ENCODE measurements around the gene SVBP. TPM values are rescaled to one million over a fixed set of nuclear protein-coding genes. Genes with fewer than 3 reads are reported as not detected.
A peak's percentile ranks its signal among the peaks of the same experiment; 100 is the strongest.
"Not testable (repeated sequence)": the region's sequence is repeated elsewhere in the genome, so short reads cannot be mapped to it uniquely, and the experiment has no call there.

SVBP gene
- total RNA-seq, 1 donor from 2014 or later = 7.3 TPM

DNA sequence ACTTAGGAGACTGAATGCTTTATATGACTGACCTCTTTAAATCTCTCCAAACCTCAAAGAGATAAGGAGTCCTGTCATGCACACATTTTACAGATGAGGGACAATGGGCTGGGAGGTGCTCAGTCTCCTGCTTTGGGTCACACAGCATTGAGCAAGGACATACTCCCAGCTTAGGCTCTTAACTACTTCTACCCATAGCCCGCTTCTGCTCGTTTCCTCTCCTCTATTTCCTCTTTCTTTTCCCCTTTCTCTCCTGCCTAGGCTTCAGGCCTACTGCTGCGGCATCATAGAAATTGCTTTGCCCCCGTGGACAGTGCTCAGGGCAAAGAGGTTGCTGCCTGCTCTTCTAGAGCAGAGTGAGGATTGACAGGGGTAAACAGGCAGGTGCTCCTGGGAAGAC is 16.8 kb upstream of the SVBP start:
- Mint-ChIP-seq H3K27ac (no peak overlapping the region), H3K4me3 (no peak overlapping the region), H3K27me3 (no peaks in the 10 kb centered on the region), H3K36me3 (ENCODE audit: low read depth) (no peaks in the 10 kb centered on the region), H3K4me1 (no peaks in the 10 kb centered on the region), H3K9me3 (no peaks in the 10 kb centered on the region)
- intact Hi-C loops (cut with micrococcal nuclease) = no loop called here
- no peak for DNase-seq

DNA sequence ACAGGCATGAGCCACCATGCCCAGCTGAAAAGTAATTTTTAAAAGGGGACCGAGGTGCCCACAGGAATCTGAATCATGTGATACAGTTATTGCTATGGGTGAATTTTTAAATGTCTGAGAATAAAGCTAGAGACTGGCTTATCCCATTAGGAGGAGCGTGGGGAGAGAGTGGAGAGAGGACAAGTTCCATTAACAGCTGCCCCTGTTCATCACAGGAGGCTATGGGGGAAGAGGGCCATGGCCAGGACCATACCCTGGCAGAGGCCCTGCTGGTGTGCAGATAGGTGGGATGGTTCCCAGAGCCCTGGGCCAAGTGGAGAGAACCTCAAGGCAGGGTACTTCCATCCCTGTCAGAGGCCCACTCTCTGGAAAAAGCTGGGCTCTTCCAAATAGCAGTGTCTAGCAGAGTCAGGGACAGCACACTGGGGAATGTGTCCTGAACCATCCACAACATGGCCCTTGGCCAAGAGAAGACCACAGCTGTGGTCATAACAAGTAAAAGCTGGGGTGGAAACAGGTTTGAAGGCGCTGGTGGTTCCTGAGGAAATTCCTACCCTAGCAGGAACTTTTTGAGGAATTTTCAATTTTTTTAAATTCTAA is 15.5 kb upstream of the SVBP start:
- Mint-ChIP-seq H3K36me3 (ENCODE audit: low read depth) (no peaks in the 10 kb centered on the region), H3K27me3 (no peaks in the 10 kb centered on the region), H3K9me3 (no peaks in the 10 kb centered on the region), H3K27ac (no peak overlapping the region), H3K4me3 (no peak overlapping the region), H3K4me1 (no peaks in the 10 kb centered on the region)
- DNase-seq = no peak
- intact Hi-C loops (cut with micrococcal nuclease) = no loop called here

DNA sequence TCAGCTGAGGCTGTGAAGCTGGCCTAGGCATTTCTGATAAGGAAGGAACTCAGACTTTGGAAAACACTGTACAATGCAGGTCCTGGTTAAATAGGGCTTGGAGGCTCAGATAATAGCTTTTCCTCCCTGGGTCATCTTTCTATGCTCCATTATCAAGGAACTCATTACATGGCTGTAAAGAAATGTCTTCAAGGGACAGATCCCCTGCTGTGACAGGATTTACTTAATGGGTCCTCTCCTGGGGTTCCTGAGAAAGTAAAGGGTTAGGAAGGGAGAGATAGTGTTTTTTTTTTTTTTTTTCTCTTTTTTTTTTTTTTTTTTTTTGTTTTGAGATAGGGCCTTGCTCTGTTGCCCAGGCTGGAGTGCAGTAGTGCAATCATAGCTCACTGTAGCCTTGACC is 14.1 kb upstream of the SVBP start:
- Mint-ChIP-seq H3K4me3 (no peak overlapping the region), H3K4me1 (no peaks in the 10 kb centered on the region), H3K36me3 (ENCODE audit: low read depth) (no peaks in the 10 kb centered on the region), H3K27me3 (no peaks in the 10 kb centered on the region), H3K9me3 (no peaks in the 10 kb centered on the region), H3K27ac (no peak overlapping the region)
- DNase-seq = no peak
- intact Hi-C loops (cut with micrococcal nuclease) = no loop called here

DNA sequence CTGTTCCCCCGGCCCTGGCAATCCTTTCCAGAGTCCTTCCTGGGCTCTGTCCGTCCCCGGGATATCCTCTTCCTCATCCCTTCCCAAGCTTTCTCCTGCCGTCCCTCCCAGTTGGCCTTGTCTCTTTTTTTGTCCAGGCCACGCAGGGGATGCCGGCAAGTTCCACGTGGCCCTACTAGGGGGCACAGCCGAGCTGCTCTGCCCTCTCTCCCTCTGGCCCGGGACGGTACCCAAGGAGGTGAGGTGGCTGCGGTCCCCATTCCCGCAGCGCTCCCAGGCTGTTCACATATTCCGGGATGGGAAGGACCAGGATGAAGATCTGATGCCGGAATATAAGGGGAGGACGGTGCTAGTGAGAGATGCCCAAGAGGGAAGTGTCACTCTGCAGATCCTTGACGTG is 13.4 kb upstream of the SVBP start:
- Mint-ChIP-seq H3K27me3 (no peaks in the 10 kb centered on the region), H3K4me1 (no peaks in the 10 kb centered on the region), H3K36me3 (ENCODE audit: low read depth) (no peaks in the 10 kb centered on the region), H3K9me3 (no peaks in the 10 kb centered on the region), H3K4me3 (no peak overlapping the region), H3K27ac (no peak overlapping the region)
- no peak for DNase-seq
- intact Hi-C loops (cut with micrococcal nuclease) = no loop called here

DNA sequence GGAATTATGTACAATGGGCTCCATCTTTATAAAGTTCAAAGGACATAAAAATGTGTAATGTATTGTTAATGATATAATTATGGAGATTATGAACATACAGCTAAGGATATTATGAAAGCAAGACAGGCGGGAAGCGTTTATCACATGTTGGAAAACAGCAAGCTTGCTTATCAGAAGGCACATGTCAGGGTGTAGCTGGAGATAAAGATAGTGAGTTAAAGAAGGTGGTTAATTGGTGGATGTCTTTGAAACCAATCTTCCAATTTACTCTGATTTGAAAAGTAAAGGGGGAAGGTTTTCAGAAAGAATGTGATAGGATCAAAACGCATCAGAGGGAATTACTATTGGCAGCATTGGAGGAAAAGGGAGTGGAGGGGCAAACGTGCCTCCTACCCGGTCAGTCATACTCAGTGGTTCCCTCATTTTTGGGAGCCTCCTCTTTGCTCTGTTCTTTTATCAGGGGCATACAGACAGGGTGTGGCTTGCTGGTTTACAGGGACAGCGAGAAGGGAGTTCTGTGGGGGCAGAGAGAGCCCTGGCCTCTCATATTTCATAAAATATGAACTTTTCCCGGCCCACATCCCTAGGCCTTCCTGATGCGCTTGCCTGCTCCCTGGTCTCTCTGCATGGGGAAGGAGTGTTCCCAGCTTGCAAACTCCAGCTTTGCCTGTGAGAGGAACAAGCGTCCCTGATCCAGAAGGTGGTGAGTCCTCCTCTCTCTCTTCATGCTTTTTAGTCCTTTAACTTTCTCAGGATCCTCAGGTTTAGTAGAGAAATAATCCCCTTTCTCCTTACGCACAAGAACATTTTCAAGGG is 8.0 kb upstream of the SVBP start:
- Mint-ChIP-seq H3K4me1 (peaks cover 7% of the 10 kb centered on the region), H3K27ac (no peak overlapping the region), H3K4me3 (no peak overlapping the region), H3K27me3 (no peaks in the 10 kb centered on the region), H3K36me3 (ENCODE audit: low read depth) (peaks cover 2% of the 10 kb centered on the region), H3K9me3 (no peaks in the 10 kb centered on the region)
- intact Hi-C loops (cut with micrococcal nuclease) = no loop called here
- DNase-seq = no peak

DNA sequence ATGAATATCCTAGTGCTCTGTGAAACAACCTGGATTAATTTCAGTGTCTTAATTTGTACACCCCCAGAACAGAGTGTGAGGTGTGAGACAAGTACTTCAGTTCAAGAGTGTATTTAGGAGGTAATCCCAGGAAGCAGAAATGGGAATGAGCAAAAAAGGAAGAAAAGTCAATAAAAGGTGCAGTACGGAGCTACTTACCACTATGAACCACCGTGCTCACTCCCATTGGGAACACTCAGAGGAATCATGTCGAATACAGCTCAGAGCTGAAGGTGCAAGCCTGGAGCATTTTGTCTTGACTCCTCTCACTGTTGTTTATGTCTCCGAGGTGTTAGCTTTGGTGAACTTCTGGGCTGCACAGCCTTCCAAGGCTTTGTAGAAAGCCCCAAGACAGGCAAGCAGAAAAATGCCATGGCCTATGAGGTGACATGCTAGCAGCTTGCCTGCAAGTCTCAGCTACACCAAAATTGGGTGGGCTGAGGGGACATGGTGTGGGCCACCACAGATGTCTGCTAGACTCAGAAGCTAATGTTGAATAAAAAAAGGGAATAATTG is 7.4 kb upstream of the SVBP start:
- intact Hi-C loops (cut with micrococcal nuclease) = no loop called here
- Mint-ChIP-seq H3K27ac (no peak overlapping the region), H3K4me1 (peaks cover 7% of the 10 kb centered on the region), H3K36me3 (ENCODE audit: low read depth) (peaks cover 2% of the 10 kb centered on the region), H3K9me3 (no peaks in the 10 kb centered on the region), H3K4me3 (no peak overlapping the region), H3K27me3 (no peaks in the 10 kb centered on the region)
- no peak for DNase-seq

DNA sequence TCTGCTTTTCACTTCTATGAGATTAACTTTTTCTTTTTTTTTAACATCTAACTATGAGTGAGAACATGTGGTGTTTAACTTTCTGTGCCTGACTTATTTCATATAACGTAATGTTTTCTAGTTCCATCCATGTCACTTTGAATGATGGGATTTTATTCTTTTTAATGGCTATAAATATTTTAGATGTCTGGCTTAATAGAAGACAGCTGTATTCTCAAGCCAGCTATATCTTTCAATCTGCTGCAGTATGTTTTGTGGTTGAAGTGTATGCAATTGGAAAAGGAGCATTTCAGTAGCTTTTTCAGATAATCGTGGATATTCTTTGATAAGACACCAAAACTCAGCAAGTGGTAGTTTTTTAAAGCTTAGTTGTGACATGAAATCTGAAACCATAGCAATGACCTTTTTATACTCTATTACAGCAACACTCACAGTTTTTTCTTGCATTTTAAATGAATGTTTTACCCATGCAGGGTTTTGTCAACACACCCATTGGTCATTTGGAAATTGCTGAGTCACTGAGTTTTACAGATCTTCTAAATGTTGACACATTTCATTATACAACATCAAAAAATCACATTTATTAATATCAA is 5.7 kb upstream of the SVBP start:
- H3K9me3 Mint-ChIP-seq = no peaks in the 10 kb centered on the region

DNA sequence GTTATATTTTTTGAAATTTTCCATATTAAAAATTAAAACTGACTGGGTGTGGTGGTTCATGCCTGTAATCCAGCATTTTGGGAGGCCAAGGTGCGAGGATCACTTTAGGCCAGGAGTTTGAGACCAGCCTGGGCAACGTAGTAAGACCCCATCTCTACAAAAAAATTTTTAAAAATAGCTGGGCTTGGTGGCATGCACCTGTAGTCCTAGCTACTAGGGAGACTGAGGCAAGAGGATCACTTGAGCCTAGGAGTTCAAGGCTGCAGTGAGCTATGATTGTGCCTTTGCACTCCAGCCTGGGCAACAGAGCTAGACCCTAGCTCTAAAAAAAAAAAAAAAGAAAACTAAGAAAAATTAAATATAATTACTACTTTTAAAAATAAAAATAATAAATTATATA is 4.5 kb upstream of the SVBP start:
- Mint-ChIP-seq H3K36me3 (ENCODE audit: low read depth) (peaks cover 2% of the 10 kb centered on the region), H3K4me3 (no peak overlapping the region), H3K9me3 (no peaks in the 10 kb centered on the region), H3K27me3 (no peaks in the 10 kb centered on the region), H3K4me1 (peaks cover 15% of the 10 kb centered on the region), H3K27ac (no peak overlapping the region)
- DNase-seq = no peak
- intact Hi-C loops (cut with micrococcal nuclease) = no loop called here

More for the DNA sequence above, 5.7 kb upstream of the SVBP start:
- H3K4me3 Mint-ChIP-seq = no peak overlapping the region
- DNase-seq = no peak
- H3K27me3 Mint-ChIP-seq = no peaks in the 10 kb centered on the region
- peaks cover 2% of the 10 kb centered on the region for H3K36me3 Mint-ChIP-seq (ENCODE audit: low read depth)
- H3K4me1 Mint-ChIP-seq = peaks cover 10% of the 10 kb centered on the region
- intact Hi-C loops (cut with micrococcal nuclease) = no loop called here
- no peak overlapping the region for H3K27ac Mint-ChIP-seq

DNA sequence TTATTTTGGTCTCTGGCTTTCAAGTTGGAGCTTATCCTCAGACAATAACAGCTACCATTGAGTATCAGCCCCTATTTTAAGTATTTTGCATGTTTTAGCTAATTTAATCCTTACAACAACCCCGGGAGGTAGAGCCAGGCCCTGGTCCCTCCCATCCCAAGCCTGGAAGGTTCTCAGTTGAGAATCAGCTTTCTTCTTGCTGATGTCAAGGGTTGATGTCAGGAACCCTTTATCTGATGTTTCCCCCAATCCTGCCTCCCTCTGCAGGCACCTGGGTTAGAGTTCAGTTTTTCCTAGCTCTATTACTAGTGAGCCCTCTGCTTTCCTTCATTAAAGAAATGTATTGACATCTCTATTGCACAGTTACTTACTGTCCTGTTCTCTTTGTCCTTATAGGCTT is 3.6 kb upstream of the SVBP start:
- H3K4me1 Mint-ChIP-seq = peaks cover 21% of the 10 kb centered on the region
- no peak overlapping the region for H3K27ac Mint-ChIP-seq
- peaks cover 4% of the 10 kb centered on the region for H3K36me3 Mint-ChIP-seq (ENCODE audit: low read depth)
- H3K27me3 Mint-ChIP-seq = no peaks in the 10 kb centered on the region
- no peaks in the 10 kb centered on the region for H3K9me3 Mint-ChIP-seq
- DNase-seq = no peak
- H3K4me3 Mint-ChIP-seq = no peak overlapping the region
- intact Hi-C loops (cut with micrococcal nuclease) = no loop called here

DNA sequence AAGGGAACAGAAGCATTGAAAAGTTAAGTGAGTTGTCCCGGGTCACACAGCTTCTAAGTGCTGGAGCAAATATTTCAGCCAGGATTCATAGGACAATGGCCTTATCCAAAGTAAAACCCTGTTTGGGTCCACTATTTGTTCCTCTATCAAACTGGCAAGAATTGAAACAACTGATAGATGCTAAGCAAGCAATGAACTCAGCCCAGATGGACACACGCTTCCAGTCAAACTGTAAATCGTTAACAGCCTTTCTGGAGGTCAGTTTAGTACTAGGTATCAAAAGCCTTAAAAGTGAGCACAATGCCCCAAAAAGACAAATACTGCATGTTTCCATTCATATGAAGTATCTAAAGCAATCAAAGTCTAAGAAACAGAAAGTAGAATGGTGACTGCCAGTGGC is 779 bp upstream of the SVBP start:
- no peak overlapping the region for H3K27ac Mint-ChIP-seq
- DNase-seq = no peak
- peak overlapping the region; percentile 27 for H3K4me3 Mint-ChIP-seq
- intact Hi-C loops (cut with micrococcal nuclease) = loop anchor here (1.0 kb wide), 3 partner anchors 28 to 141 kb away; partner anchors contain the start of genes C1orf50, P3H1 and ZNF691
- no peaks in the 10 kb centered on the region for H3K9me3 Mint-ChIP-seq
- no peaks in the 10 kb centered on the region for H3K27me3 Mint-ChIP-seq
- H3K4me1 Mint-ChIP-seq = peaks cover 22% of the 10 kb centered on the region
- H3K36me3 Mint-ChIP-seq (ENCODE audit: low read depth) = peaks cover 7% of the 10 kb centered on the region

DNA sequence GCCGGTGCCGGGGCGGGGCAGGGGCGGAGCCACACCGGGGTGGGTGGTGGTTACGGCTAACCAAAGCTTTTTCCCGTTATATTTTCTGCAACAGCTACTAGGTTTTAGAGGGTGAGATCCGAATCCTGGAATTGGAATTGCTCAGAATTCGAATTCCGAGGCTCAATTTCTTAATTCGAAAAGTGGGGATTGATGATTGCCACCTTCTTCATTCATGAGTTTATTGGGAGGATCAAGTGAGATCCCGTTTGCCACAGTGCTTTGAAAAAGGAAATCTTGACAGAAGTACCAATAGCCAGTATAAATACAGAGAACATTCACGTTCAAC is 207 bp upstream of the SVBP start:
- H3K27me3 Mint-ChIP-seq = no peaks in the 10 kb centered on the region
- H3K27ac Mint-ChIP-seq = no peak overlapping the region
- peak overlapping the region; percentile 82 for H3K4me3 Mint-ChIP-seq
- DNase-seq = no peak
- H3K9me3 Mint-ChIP-seq = no peaks in the 10 kb centered on the region
- intact Hi-C loops (cut with micrococcal nuclease) = loop anchor here (1.0 kb wide), 3 partner anchors 29 to 142 kb away; partner anchors contain the start of genes C1orf50, P3H1 and ZNF691
- H3K4me1 Mint-ChIP-seq = peaks cover 17% of the 10 kb centered on the region
- peaks cover 6% of the 10 kb centered on the region for H3K36me3 Mint-ChIP-seq (ENCODE audit: low read depth)

DNA sequence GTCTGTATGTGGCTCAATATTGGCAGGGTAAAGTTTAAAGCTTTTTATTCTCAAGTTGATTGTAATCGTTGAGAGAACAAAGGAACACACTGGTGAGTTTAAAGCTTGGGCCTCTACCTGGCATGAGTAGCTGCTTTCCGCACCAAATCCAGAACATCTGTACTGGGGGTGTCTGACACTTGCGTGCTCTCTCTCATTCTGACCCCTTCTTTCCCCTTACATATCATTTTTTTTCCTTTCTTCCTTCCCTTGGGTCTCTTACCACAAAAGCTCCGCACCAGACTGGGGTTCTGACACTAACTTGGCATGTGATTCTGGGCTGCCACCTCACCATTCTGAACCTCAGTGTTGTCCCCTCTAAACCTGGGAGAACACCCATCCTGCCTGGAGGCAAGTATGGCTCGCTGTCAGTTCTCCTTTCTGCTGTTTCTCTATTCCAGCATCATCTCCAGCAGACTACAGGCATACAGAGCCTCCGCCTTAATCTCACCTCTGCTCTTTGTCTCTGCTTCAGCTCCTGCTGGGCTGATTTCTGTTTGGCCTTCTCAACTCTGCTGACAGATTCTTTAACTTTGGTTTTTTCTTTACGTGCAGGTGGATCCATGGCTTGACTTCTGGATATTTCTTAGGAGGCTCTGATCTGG is 1.1 kb downstream of the SVBP start:
- intact Hi-C loops (cut with micrococcal nuclease) = no loop called here
- Mint-ChIP-seq H3K27ac (peak overlapping the region; percentile 83), H3K36me3 (ENCODE audit: low read depth) (peaks cover 6% of the 10 kb centered on the region), H3K27me3 (no peaks in the 10 kb centered on the region), H3K4me1 (peaks cover 17% of the 10 kb centered on the region), H3K4me3 (peak overlapping the region; percentile 82), H3K9me3 (no peaks in the 10 kb centered on the region)
- DNase-seq = peak; percentile 69

DNA sequence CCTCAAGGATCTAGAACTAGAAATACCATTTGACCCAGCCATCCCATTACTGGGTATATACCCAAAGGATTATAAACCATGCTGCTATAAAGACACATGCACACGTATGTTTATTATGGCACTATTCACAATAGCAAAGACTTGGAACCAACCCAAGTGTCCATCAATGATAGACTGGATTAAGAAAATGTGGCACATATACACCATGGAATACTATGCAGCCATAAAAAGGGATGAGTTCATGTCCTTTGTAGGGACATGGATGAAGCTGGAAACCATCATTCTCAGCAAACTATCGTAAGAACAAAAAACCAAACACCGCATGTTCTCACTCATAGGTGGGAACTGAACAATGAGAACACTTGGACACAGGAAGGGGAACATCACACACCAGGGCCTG is 2.4 kb downstream of the SVBP start:
- H3K27ac Mint-ChIP-seq; H3K36me3 Mint-ChIP-seq (ENCODE audit: low read depth); H3K4me3 Mint-ChIP-seq; DNase-seq; H3K27me3 Mint-ChIP-seq; intact Hi-C loops (cut with micrococcal nuclease); H3K9me3 Mint-ChIP-seq: not testable (repeated sequence)
- peaks cover 17% of the 10 kb centered on the region for H3K4me1 Mint-ChIP-seq

All from activated CD4-positive, alpha-beta T cell treated with anti-CD3 and anti-CD28 coated beads, Interleukin-2, amount 10 ng/mL, durations not matched to agents 24 days and 14 days (primary cell).